Astrocyte (in vitro differentiated cells and primary cell): ENCODE data around the gene MFAP3.

Experiments
- EZH2 ChIP-seq: IDR thresholded peaks from 2 replicates; pipeline ENCODE4 v1.6.1; 2012; ENCODE audit warnings: mild to moderate bottlenecking, low read length, inconsistent platforms; ENCODE audit not compliant: insufficient read depth
- TF ChIP-seq, protein P1 (sequence below): IDR thresholded peaks from 2 replicates; pipeline ENCODE4 v1.5.1; 2011; ENCODE audit warnings: low read depth, mild to moderate bottlenecking, inconsistent platforms, low read length, moderate library complexity; ENCODE audit not compliant: insufficient read depth

DNA sequence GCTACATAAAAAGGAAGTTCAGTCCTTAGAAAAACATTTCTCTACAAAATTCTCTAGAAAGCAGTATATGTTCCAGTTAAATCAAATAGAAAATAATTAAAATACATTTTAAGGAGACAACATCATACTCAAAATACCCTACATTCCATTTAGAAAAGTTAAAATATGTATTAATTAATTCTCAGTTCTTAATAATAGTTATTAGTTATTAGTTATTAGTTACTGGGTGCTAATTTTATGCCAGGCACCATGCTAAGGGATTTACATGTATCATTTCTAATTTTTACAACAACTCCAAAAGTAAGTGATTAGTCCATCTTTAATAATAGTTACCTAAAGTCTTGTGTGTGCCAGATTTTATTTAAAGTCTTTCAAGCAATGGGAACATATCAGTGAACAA lies 38.1 kb upstream of the MFAP3 start:
- TF ChIP-seq, protein P1, sequence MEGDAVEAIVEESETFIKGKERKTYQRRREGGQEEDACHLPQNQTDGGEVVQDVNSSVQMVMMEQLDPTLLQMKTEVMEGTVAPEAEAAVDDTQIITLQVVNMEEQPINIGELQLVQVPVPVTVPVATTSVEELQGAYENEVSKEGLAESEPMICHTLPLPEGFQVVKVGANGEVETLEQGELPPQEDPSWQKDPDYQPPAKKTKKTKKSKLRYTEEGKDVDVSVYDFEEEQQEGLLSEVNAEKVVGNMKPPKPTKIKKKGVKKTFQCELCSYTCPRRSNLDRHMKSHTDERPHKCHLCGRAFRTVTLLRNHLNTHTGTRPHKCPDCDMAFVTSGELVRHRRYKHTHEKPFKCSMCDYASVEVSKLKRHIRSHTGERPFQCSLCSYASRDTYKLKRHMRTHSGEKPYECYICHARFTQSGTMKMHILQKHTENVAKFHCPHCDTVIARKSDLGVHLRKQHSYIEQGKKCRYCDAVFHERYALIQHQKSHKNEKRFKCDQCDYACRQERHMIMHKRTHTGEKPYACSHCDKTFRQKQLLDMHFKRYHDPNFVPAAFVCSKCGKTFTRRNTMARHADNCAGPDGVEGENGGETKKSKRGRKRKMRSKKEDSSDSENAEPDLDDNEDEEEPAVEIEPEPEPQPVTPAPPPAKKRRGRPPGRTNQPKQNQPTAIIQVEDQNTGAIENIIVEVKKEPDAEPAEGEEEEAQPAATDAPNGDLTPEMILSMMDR, result no peak
- TF ChIP-seq EZH2, result no peak
